T follicular helper cell (primary cell): Measurements from ENCODE around the gene LTB4R.
"Not testable (repeated sequence)": the region's sequence is repeated elsewhere in the genome, so short reads cannot be mapped to it uniquely, and the experiment has no call there.

Experiments
- DNase-seq: peaks from one replicate; pipeline ENCODE4 v3.0.0-alpha.2; 2020; ENCODE audit warnings: low read depth

The LTB4R gene

DNA sequence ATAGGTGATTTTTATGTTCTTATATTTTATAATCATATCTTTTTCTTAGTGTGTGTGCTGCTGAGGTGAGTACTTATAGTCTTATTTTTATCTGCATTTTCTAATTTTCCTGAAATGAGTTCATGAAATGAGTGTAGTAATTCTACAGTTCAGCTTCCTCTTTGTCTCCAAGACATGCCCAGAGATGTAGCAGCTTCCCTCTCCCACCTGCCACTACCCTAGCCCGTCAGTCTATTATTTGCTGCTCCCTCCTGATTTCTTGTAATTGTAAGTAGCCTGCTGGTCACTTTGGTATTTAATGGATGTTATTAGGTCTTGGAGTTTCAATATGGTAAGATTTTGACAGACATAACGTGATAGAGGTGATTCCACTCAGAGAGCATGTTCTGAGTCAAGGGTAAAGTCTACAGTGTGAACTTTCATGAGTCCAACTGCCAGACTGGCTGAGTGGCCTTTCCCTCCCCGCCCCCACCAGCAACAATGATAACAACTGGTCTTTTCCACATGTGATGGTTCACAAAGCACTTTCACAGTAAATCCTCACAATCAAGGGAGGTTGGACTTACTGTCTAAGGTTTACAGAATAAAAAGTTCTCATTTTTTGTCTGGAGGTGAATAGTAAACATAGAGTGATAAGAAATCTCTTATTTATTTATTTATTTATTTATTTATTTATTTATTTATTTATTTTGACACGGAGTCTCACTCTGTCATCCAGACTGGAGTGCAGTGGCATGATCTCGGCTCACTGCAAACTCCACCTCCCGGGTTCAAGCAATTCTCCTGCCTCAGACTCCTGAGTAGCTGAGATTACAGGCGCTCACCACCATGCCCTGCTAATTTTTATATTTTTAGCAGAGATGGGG, 32.7 kb downstream of the LTB4R start:
- DNase-seq = no peak

DNA sequence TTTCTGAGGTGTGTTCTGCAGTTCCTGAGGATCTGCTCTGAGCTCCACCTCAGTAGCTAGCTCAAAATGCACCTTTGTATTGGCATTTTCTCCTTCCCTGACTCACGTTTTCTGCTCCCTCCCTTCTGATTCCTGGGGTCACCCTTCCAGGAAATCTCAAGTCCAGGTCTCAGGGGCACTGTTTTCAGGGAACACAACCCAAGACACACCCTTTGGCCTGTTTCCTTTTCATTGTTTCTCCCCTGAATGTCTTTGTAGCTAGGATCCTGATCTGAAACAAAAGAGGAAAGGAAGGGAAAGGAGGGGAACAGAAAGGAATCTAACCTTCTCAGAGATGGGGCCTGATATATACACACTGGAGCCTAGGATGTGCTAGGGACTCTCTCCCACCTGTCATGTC, 35.8 kb downstream of the LTB4R start:
- no peak for DNase-seq

GRCh38 chr14:24348186-24348585, 36.9 kb downstream of the LTB4R start:
- DNase-seq = no peak

- no peak for DNase-seq
Measured at GRCh38 chr14:24349742-24350141, 38.4 kb downstream of the LTB4R start.

GRCh38 chr14:24351517-24351916, 40.2 kb downstream of the LTB4R start:
- no peak for DNase-seq

- DNase-seq = no peak
Measured at GRCh38 chr14:24353559-24354481, 42.5 kb downstream of the LTB4R start.

DNA sequence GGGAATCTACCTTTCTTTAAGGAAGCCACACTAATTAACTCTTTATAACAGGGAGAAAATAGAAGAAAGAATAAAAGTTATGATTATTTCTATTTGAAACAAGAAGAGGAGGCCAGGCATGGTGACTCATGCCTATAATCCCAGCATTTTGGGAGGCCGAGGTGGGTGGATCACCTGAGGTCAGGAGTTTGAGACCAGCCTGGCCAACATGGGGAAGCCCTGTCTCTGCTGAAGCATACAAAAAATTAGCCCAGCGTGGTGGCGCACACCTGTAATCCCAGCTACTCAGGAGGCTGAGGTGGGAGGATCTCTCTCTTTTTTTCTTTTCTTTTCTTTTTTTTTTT, 43.2 kb downstream of the LTB4R start:
- not testable (repeated sequence) for DNase-seq

- DNase-seq = no peak
Measured at GRCh38 chr14:24355009-24355408, 43.7 kb downstream of the LTB4R start.

- DNase-seq = no peak
Measured at GRCh38 chr14:24356208-24356607, 44.9 kb downstream of the LTB4R start.

GRCh38 chr14:24360281-24360680, 49.0 kb downstream of the LTB4R start:
- DNase-seq = no peak

GRCh38 chr14:24361326-24361725, 50.0 kb downstream of the LTB4R start:
- no peak for DNase-seq

DNA sequence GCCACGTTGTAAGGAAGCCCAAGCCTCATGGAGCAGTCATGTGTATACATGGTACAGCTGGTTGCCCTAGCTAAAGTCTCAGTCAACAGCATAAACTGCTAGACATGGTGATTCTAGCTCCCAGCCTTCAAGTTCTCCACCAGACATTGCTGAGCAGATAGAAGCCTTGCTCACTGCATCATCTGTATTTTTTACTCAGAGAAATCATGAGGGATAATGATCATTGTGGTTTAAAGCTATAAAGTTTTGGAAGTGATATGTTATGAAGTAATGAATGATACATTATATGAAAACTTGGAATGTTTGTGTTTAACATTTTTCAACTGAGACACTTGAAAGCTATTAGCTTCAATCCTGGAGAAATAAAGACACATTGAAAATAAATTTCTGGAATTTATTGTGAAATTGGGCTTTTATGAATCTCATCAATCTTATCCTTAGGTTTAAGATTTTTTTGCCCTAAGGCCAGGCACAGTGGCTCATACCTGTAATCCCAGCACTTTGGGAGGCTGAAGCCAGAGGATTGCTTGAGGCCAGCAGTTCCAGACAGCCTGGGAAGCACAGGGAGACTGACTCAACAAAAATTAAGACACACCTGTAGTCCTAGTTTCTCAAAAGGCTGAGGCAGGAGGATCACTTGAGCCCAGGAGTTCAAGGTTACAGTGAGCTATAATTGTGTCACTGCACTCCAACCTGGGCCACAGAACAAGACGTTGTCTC, 51.1 kb downstream of the LTB4R start:
- DNase-seq = no peak

DNA sequence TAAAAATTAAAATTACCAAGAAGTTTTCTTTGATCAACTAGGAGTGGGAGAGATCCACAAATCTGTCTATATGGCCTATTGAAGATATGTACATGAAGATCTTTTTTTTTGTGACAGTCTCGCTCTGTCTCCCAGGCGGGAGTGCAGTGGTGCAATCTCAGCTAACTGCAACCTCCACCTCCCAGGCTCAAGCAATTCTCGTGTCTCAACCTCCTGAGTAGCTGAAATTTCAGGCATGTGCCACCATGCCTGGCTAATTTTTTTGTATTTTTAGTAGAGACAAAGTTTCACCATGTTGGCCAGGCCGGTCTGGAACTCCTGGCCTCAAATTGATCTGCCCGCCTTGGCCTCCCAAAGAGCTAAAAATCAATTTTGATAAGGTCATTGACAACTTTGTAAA, 52.1 kb downstream of the LTB4R start:
- no peak for DNase-seq

DNA sequence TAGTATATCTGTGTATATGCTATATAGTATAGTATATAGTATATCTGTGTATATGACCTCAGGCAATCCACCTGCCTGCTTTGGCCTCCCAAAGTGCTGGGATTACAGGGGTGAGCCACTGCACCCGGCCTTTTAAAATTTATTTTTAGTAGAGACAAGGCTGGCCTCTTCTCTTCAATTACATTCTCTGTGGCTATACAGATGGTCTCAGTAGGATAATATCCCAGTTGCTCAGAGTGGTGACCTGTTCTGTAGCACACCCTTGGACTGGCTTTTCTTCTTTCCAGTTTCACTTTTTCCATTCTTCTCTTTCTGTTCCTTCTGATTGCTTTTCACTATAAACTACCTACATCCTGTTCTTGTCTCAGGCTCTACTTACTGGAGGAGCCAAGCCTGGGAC, 53.5 kb downstream of the LTB4R start:
- DNase-seq = no peak

DNA sequence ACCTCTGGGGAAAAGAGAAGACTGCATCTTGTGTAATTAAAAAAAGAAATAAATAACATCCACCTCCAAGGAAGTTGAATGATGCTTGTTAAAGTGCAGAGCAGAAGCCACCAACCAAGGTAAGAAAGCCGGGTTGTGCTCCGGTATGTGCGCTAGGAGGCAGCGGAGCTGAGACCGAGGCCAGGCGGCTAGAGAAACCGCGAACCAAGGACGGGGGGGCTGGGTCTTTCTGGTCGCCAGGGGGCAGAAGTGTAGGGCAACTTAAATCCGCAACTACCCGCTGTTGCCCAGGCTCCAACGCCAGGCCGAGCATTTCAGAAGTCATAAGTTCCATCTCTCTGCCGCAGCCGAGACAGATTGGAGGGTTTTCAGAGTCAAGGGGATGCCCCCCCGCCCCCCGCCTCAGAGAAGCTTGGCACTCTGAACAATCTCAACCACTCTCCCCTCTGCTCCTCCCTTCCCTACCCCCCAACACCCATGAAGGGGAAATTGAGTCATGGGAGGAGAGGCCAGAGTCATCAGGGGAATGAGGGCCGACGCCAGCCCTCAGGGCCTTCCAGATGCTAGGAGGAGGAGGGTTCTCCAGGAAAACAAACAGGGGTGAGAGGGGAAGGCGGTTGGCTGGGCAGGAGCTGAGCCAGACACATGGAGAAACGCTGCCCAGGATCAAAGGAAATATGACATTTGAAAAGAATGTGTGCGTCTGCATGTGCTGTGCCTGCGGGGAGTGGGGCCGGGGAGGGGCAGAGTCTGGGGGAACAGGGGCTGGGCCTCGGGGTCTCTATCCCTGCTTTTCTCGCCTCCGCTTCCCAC, 54.5 kb downstream of the LTB4R start:
- DNase-seq = no peak

GRCh38 chr14:24366413-24366720, 55.1 kb downstream of the LTB4R start:
- no peak for DNase-seq

- no peak for DNase-seq
Measured at GRCh38 chr14:24366721-24367513, 55.6 kb downstream of the LTB4R start.
